Measurements from ENCODE around the gene ZNF570.

DNA sequence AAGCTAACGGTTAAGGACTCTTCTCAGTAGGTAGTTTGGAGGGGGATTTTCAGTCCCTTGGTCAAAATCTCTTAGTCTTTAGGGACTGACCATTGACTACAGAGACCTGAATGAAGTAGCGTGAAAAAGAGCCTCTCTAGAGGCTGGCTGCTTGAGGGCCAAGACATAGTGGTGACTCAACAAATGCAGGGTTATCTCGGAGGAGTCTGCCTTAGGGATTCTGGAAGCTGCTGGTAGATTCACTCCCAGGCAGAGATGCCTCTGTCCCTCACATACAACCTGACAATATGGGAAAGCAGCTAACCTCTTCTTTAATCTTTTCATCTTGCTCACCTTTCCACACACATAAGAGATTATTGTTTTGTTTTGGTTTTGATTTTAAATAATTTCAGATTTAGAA is 42.7 kb downstream of the ZNF570 start:
- no peak for TF ChIP-seq GTF2F1 (IDR thresholded peaks at IDR 0.05; ENCODE audit: low read depth, low read length)
- TF ChIP-seq, protein P1, sequence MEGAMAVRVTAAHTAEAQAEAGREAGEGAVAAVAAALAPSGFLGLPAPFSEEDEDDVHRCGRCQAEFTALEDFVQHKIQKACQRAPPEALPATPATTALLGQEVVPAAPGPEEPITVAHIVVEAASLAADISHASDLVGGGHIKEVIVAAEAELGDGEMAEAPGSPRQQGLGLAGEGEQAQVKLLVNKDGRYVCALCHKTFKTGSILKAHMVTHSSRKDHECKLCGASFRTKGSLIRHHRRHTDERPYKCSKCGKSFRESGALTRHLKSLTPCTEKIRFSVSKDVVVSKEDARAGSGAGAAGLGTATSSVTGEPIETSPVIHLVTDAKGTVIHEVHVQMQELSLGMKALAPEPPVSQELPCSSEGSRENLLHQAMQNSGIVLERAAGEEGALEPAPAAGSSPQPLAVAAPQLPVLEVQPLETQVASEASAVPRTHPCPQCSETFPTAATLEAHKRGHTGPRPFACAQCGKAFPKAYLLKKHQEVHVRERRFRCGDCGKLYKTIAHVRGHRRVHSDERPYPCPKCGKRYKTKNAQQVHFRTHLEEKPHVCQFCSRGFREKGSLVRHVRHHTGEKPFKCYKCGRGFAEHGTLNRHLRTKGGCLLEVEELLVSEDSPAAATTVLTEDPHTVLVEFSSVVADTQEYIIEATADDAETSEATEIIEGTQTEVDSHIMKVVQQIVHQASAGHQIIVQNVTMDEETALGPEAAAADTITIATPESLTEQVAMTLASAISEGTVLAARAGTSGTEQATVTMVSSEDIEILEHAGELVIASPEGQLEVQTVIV (CRISPR knock-in tag; IDR thresholded peaks at IDR 0.05; ENCODE audit: borderline replicate concordance), result no peak
- no peak for TF ChIP-seq NFATC3 (IDR thresholded peaks at IDR 0.05)
- TF ChIP-seq ZNF431 (CRISPR knock-in tag; IDR thresholded peaks at IDR 0.05), result no peak
- TF ChIP-seq FOXK2 (conservative IDR thresholded peaks at IDR 0.05 in 1 of 2, IDR thresholded peaks at IDR 0.05 in 1 of 2; ENCODE audit: low read depth in 2 of 2), result no peak
- TF ChIP-seq PHF8 (IDR thresholded peaks at IDR 0.05; ENCODE audit: borderline replicate concordance, low read length), result no peak
- no peak for TF ChIP-seq NFIC (IDR thresholded peaks at IDR 0.05)
- TF ChIP-seq, protein P2, sequence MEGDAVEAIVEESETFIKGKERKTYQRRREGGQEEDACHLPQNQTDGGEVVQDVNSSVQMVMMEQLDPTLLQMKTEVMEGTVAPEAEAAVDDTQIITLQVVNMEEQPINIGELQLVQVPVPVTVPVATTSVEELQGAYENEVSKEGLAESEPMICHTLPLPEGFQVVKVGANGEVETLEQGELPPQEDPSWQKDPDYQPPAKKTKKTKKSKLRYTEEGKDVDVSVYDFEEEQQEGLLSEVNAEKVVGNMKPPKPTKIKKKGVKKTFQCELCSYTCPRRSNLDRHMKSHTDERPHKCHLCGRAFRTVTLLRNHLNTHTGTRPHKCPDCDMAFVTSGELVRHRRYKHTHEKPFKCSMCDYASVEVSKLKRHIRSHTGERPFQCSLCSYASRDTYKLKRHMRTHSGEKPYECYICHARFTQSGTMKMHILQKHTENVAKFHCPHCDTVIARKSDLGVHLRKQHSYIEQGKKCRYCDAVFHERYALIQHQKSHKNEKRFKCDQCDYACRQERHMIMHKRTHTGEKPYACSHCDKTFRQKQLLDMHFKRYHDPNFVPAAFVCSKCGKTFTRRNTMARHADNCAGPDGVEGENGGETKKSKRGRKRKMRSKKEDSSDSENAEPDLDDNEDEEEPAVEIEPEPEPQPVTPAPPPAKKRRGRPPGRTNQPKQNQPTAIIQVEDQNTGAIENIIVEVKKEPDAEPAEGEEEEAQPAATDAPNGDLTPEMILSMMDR (IDR thresholded peaks at IDR 0.05 in 2 of 3, conservative IDR thresholded peaks at IDR 0.05 in 1 of 3; ENCODE audit: insufficient read depth in 2 of 3, low read depth in 1 of 3, low read length in 3 of 3), result no peak
